Ammon's horn (tissue), 1 donor: ENCODE data around the gene RBM44.
"Not testable (repeated sequence)": the region's sequence is repeated elsewhere in the genome, so short reads cannot be mapped to it uniquely, and the experiment has no call there.

Experiments used
- DNase-seq: peaks from one replicate; pipeline ENCODE4 v3.0.0-alpha.2; 2016; ENCODE audit warnings: low spot score

Gene RBM44

DNA sequence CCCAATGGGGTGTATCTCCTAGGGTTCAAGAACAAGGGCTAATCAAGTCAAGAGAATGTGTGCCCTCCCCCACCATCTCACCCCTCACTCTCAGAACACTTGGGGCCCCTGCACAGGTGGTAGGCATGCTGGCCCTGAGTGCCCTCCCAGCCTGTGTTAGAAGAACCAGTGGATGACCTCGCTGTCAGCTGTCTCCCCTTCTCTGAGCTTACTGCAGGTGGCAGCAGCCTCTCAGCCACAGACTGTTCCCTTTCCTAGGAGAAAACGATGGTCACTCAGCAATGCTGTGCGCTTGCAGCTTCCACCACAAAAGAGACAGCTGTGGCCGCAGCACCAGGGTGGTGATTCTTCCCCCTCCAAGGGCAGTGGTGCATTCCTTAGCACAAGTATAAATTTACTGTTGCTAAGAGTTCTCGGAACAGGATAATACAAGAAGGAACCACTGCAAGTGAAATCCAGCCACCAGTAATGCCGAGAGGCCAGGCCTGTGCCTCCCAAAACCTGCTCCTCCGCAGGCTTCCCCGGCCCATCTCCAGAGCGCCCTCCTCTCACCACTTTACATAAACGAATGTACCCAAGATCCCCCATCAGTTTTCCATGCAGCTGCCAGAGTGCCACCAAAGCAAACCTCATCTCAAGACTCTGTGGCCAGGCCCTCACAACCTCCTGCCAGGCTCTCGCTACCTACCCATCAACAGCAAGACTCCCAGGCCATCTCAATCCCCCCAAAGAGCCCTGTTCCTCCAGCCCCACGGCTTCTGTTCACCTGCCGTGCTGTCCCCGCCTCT, 59.9 kb downstream of the RBM44 start:
- DNase-seq, result peak; percentile 95

DNA sequence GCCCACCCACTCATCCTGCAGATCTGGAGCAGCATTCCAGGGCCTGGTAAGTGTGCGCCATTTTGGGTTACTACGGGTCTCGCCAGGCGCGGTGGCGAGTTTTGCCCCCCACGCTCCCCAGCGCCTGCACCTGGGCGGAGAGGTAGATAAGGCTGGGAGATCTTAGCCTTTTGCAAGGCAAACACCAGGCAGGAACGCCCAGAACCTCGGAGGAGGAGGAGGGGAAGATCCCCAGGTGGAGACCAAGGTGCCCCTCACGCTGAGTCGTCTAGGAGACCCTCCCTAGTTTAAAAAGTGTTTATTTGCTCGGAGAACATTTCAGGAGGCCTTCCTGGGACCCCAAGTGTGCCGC, 60.5 kb downstream of the RBM44 start:
- no peak for DNase-seq

DNA sequence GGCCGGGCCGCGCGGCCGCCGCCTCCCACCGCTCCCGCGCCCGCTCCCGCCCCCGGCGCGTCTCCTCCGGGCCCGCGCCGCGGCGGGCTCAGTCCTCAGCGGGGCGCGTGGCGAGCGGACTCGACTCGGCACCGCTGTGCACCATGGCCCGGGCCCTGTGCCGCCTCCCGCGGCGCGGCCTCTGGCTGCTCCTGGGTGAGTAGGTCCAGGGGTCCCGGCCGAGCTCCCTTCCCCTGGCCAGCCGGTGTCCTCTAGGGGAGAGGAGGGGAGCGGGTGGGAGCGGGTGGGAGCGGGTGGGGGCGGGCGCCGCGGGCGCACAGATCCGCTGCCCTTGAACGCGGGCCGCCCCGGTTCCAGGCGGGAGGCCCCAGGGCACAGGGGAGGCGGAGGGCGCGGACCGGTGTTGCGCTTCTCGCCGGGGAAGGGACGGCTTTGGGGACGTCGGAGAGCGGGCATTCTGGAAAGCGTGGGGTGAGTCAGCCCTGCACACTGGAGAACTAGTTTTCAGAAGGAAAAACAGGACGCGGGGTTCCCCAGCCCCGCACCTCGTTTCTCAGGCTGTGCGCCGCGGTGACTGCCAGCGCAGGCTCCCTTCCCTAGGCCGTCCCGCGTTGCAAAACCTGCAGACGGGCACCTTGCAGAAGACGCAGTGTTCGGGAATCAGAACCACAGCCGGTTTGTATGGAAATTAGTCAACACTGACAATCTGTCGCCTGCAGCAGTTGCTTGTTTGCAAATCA, 61.1 kb downstream of the RBM44 start, which contains the start of gene RAMP1:
Gene RAMP1, plus strand, starts transcription at position 91 of the 740 bp plus-strand sequence. Its CDS starts 53 bp downstream, at position 144.
- DNase-seq, result peak; percentile 62

DNA sequence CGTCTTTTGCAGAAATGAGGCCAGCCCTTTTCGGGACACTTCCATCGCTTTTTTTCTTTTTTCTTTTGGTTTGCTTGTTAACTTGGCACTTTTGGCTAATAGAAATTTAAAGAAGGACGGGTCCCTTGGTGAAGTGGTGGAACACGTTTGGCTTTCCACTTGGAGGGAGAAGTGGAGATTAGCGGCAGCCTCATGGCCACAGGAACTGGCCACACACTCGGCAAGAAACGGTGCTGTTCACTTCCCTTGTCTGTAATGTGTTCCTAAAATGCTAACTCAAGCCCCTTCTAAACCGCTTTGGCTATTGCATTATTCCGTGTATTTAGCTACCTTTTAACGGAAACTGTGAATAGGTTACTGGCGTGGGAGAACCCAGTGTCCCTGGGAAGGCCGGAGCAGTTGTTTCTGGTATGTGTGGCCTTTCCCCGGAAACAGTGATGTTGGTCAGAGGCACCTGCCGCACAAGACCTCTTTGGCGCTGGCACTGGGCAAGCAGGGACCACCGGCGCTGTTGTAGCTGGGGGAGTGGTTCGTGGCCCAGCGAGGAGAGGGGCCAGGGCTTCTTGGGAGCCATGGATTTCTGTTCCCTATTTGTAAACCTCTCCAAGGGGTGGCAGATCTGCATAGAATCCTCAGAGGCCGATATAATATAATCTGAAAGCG, 61.8 kb downstream of the RBM44 start:
- peak; percentile 59 for DNase-seq

DNA sequence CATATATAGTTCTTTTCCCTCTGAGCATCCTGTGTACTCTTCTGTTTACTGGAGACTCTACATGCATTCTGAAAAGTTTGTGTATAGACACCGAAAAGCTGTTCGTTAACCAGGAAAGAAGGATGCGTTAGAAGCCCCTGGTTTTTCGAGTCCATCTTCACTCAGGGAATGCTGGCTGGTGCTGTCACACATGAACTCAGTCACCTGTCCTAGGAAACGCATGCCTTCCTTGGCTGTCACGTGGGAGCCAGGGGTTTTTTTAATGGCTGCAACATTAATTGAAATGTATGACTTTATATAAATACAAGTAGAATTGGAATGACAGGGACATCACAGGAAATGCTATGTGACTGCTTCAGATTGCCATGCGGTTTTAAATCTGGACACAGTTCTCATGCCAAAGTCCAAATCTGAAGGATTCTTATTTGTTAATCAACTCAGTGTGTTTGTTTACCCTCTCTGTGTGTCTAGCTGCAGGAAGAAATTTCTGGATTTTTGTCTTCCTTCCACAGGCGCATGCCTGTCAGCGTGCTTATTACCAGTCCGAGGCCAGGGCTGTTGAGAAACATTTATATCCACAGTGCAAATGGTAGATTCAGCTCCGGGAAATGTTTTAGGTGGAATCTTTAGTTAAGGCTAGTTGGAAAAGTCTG, 63.4 kb downstream of the RBM44 start:
- no peak for DNase-seq

GRCh38 chr2:237862528-237862895, 63.9 kb downstream of the RBM44 start:
- DNase-seq, result no peak

DNA sequence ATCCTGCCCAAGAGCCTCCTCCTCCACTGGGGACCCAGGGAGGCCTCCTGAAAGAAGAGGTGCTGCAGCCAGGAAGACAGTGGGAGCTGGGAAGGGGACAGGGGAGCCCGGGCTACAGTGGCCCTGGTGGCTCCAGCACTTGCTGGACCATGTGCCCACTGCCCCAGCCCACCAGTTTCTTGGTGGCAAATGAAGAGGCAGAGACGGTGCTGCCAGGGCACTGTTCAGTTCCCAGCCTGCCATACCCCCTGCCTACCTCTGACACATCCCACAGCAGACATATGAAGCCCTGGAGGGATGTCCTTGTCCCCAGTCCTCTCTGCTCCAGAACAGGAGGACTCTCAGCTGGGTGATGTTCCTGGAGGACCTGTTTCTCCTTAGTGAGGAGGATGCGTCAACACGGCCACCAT, 64.5 kb downstream of the RBM44 start:
- DNase-seq, result no peak

GRCh38 chr2:237863689-237864443, 65.3 kb downstream of the RBM44 start:
- no peak for DNase-seq

GRCh38 chr2:237864444-237864931, 65.9 kb downstream of the RBM44 start:
- no peak for DNase-seq

GRCh38 chr2:237864940-237865622, 66.5 kb downstream of the RBM44 start:
- no peak for DNase-seq

DNA sequence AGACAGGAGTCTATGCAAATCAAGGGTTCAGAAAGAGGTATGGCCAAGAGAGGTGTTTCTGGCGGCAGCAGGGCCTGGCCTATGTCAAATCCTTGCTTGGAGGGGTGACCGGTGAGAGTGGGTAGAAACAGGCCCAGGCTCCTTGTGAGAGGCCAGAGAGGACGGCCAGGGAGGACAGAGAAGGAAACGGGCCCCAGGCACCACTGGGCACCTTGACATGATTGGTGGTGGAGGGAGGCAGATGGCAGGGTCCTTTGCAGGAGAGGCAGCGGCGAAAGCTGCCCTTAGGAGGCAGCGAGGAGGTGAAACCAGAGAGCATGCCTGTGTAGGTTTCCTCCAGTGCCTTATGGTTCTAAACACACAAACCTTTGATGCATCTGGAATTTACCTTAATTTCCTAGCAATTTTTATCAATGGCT, 67.1 kb downstream of the RBM44 start:
- DNase-seq, result no peak

DNA sequence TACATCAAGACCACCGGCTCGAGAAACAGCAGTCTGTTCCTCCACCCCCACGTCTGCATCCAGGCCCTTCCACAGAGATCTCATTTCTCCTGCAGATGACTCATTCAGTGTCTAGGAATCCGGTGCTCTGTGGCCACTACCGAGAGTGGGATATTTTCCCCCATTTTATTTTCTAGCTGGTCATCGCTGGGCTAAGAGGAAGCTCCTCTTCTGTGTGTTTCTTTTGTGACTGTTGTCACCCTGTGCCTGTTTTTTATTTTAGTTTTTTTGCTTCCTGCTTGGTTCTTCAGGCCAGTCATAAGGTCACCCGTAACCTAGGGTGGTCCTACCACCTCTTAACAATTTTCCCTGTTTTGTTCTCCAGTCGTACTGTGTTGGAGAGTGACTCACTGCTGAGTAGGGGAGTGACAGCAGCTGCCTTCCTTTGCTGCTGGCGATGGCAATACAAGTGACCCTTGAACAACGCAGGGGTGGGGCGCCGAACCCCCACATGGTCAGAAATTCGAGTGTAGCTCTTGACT, 67.6 kb downstream of the RBM44 start:
- no peak for DNase-seq

- no peak for DNase-seq
Observed at GRCh38 chr2:237867465-237867864, 68.9 kb downstream of the RBM44 start.

GRCh38 chr2:237868074-237868473, 69.5 kb downstream of the RBM44 start:
- not testable (repeated sequence) for DNase-seq

DNA sequence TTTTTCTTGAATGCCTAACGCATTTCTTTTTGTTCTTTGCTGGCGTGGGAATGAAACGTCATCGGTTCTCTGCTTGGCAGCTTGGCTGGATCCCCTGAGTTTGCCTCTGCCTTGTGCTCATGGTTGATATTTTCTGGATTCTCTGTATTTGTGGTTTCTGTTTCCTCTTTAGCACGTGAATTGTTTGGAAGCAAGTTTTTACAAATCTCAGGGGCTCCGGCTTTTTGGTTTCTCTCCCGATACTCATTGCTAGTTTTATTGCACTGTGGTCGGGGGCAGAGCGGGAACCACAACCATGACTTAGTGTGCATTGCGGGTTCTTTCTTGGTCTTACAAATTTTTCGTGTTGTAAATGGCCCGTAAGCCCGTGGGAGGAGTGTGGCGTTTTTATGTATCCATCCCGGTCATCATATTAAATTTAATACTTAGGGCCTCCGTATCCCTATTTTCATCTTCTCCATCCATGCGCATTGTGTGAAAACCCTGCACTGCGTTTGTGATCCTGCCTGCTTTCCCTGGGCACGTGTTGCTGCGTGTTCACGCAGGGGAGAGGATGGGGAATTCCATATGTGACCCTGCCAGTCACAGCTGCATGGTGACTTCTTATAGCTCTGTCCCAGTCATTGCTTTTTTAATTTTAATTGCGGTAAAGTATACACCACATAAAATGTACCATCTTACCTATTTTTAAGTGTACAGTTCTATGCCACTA, 70.2 kb downstream of the RBM44 start:
- DNase-seq, result no peak

DNA sequence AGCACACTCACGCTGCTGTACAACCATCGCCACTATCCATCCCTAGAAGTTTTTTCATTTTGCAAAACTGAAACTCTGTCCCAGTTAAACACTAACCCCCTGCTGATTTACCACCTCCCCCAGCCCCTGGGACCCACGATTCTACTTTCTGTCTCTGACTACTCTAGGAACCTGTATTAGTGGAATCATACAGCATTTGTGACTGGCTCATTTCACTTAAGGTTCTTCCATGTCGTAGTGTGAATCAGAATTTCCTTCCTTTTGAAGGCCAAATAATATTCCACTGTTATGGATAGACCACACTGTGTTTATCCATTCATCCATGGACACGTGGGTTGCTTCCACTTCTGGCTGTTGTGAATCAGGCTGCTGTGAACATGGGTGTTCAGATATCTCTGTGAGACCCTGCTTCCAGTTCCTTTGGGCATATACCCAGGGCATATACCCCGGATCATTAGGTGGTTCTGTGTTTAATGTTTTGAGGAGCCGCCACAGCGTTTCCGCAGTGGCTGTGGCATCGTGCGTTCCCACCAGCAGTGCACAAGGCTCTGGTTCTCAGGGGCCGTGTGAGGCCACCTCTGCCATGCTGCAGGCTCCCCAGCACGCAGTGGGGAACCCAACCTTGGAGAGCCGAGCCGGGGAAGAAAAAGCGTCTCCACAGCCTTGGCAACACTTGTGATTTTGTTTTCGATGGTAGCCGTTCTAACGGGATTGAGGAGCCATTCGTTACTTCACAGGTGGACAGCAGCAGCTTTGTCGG, 70.9 kb downstream of the RBM44 start:
- no peak for DNase-seq

DNA sequence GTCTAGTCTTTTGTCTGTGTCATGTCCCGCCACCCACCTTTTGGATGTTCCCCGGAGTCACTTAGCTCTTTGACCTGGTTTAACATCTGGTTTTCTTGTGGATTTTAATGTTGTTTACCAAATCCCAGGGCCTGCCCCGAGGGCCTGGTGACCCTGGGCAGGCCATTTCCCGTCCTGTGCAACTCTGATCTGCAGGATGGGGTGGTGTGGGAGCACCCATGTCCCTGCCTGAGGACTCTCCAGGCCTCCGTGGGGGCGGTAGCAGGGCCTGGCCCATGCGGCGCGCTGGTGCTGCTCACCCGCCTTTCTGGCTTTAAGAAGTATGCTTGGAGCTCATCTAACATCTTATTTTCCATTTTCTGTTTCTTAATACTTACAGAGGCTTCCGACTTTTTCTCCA, 71.5 kb downstream of the RBM44 start:
- DNase-seq, result no peak

DNA sequence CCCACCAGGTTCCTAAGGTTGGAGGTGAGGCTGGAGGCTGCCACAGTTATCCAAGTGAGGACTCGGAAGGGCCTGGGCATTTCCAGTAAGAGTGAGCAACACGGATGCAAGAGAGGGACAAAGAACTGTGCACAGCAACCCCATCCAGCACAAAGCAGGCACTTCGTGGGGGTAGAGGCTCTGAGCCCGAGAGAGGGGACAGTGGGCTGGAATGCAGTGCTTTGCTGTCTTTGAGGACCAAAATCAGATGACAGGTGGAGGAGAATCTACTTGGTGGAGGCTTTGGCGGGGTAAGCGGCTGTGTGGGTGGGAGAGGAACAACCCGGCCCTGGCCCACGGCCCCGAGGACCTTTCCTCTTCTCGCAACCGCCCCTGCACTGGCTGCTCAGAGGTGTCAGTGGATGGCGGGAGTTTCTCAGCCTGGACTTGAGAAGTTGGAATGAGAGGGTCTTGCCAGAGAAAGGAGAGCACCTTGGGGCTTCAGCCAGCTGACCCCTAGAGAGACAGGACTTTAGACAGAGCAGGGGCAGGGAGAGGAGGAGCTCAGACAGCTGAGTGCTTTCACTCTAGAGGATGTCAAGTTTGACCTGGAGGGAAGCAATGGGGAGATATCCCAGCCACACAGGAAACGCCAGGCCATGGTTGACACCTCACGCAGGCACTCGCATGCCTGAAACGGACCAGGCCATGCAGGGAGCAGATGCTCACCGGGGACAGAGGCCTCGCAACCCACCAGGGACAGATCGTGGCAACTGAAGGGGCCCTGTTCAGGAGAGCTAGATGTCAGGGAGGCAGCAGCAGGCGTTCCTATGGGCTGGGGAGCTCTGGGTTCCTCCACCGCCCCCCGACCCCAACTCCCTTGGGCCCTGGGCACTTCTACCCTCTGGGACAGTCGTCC, 72.4 kb downstream of the RBM44 start:
- no peak for DNase-seq
